ENCODE data around the gene HSPA12A. TPM values are rescaled to one million over a fixed set of nuclear protein-coding genes. Genes with fewer than 3 reads are reported as not detected.

HSPA12A gene
- total and polyA plus RNA-seq, 2 of the 13 experiments (the other 11 are each of a cell fraction or from before 2014, with no cell fraction given) = 6.4 to 13.6 TPM

GRCh38 chr10:116772909-116773705, 30.7 kb upstream of the HSPA12A start (continued):
- TF ChIP-seq ZNF646 (CRISPR knock-in tag; IDR thresholded peaks at IDR 0.05) (no peak), ARID3A (IDR thresholded peaks at IDR 0.05; ENCODE audit: low read depth, low read length) (no peak), ZNF33A (CRISPR knock-in tag; IDR thresholded peaks at IDR 0.05; ENCODE audit: borderline replicate concordance) (no peak), TFE3 (CRISPR knock-in tag; IDR thresholded peaks at IDR 0.05) (no peak), ZNF749 (CRISPR knock-in tag; IDR thresholded peaks at IDR 0.05; ENCODE audit: borderline replicate concordance) (no peak), MBNL3 (CRISPR knock-in tag; conservative IDR thresholded peaks at IDR 0.05) (no peak), HNRNPLL (IDR thresholded peaks at IDR 0.05; ENCODE audit: low read depth, low read length, poor library complexity, severe bottlenecking) (no peak), MLX (CRISPR knock-in tag; IDR thresholded peaks at IDR 0.05) (no peak)
